Measurements from ENCODE around the gene COBL.
"Not testable (repeated sequence)": the region's sequence is repeated elsewhere in the genome, so short reads cannot be mapped to it uniquely, and the experiment has no call there.

The COBL gene

GRCh38 chr7:51013861-51014511 is 302.6 kb downstream of the COBL start:
- no peak for DNase-seq

GRCh38 chr7:51013218-51013786 is 303.3 kb downstream of the COBL start:
- no peak for DNase-seq

- no peak for DNase-seq
Observed at GRCh38 chr7:51012569-51013217, 303.9 kb downstream of the COBL start.

GRCh38 chr7:51011710-51012350 is 304.8 kb downstream of the COBL start:
- DNase-seq = no peak

GRCh38 chr7:51010534-51010933 is 306.1 kb downstream of the COBL start:
- no peak for DNase-seq

GRCh38 chr7:51009716-51010496 is 306.7 kb downstream of the COBL start:
- DNase-seq = no peak

- no peak for DNase-seq
Observed at GRCh38 chr7:51007551-51008505, 308.8 kb downstream of the COBL start.

GRCh38 chr7:51006483-51007235 is 309.9 kb downstream of the COBL start:
- no peak for DNase-seq

GRCh38 chr7:51005074-51005473 is 311.5 kb downstream of the COBL start:
- no peak for DNase-seq

GRCh38 chr7:51000956-51001355 is 315.7 kb downstream of the COBL start:
- no peak for DNase-seq

GRCh38 chr7:50994753-50995319 is 321.8 kb downstream of the COBL start:
- DNase-seq = no peak

- not testable (repeated sequence) for DNase-seq
Observed at GRCh38 chr7:50990214-50990613, 326.4 kb downstream of the COBL start.

GRCh38 chr7:50988988-50989387 is 327.6 kb downstream of the COBL start:
- DNase-seq = no peak

GRCh38 chr7:50988465-50988864 is 328.1 kb downstream of the COBL start:
- no peak for DNase-seq

- no peak for DNase-seq
Observed at GRCh38 chr7:50985096-50985495, 331.5 kb downstream of the COBL start.

GRCh38 chr7:50983850-50984249 is 332.8 kb downstream of the COBL start:
- no peak for DNase-seq

- DNase-seq = no peak
Observed at GRCh38 chr7:50982626-50983025, 334.0 kb downstream of the COBL start.

- DNase-seq = no peak
Observed at GRCh38 chr7:50981743-50982142, 334.9 kb downstream of the COBL start.

- DNase-seq = no peak
Observed at GRCh38 chr7:50980411-50980810, 336.2 kb downstream of the COBL start.

- no peak for DNase-seq
Observed at GRCh38 chr7:50978633-50979215, 337.9 kb downstream of the COBL start.
